ENCODE data around the gene SEMA6C. TPM values are rescaled to one million over a fixed set of nuclear protein-coding genes. Genes with fewer than 3 reads are reported as not detected.

Gene SEMA6C
- total and polyA plus RNA-seq, 2 of the 13 experiments (the other 11 are each of a cell fraction or from before 2014, with no cell fraction given): 1.4 to 2.9 TPM

- no peak for TF ChIP-seq RNF2 (conservative IDR thresholded peaks at IDR 0.05; ENCODE audit: low read depth)
- TF ChIP-seq GFI1 (CRISPR knock-in tag; IDR thresholded peaks at IDR 0.05; ENCODE audit: borderline replicate concordance): no peak
- no peak for TF ChIP-seq NR2F2 (IDR thresholded peaks at IDR 0.05; ENCODE audit: borderline replicate concordance, low read depth)
- TF ChIP-seq ZNF574 (CRISPR knock-in tag; IDR thresholded peaks at IDR 0.05): no peak
- TF ChIP-seq FOXK1 (CRISPR knock-in tag; IDR thresholded peaks at IDR 0.05; ENCODE audit: borderline replicate concordance, low read depth): no peak
- TF ChIP-seq JUND (CRISPR knock-in tag; IDR thresholded peaks at IDR 0.05): no peak
- no peak for TF ChIP-seq GMEB1 (CRISPR knock-in tag; IDR thresholded peaks at IDR 0.05; ENCODE audit: borderline replicate concordance)
- TF ChIP-seq MBNL3 (CRISPR knock-in tag; conservative IDR thresholded peaks at IDR 0.05): no peak
- TF ChIP-seq SPEN (CRISPR knock-in tag; IDR thresholded peaks at IDR 0.05; ENCODE audit: low read depth): no peak
- no peak for TF ChIP-seq HOXA9 (CRISPR knock-in tag; IDR thresholded peaks at IDR 0.05; ENCODE audit: borderline replicate concordance)
- no peak for TF ChIP-seq ZBTB38 (CRISPR knock-in tag; IDR thresholded peaks at IDR 0.05)
- TF ChIP-seq ZNF414 (CRISPR knock-in tag; IDR thresholded peaks at IDR 0.05): no peak
- no peak for TF ChIP-seq SSRP1 (CRISPR knock-in tag; IDR thresholded peaks at IDR 0.05)
- TF ChIP-seq SKI (IDR thresholded peaks at IDR 0.05; ENCODE audit: partially characterized antibody): peak; percentile 9
- no peak for TF ChIP-seq ZNF276 (CRISPR knock-in tag; IDR thresholded peaks at IDR 0.05; ENCODE audit: low read depth)
- no peak for TF ChIP-seq NFE2L2 (IDR thresholded peaks at IDR 0.05; ENCODE audit: low read length)
- no peak for TF ChIP-seq RBFOX2 (IDR thresholded peaks at IDR 0.05; ENCODE audit: low read depth, low read length)
- no peak for TF ChIP-seq ARID2 (CRISPR knock-in tag; IDR thresholded peaks at IDR 0.05; ENCODE audit: borderline replicate concordance)
- no peak for TF ChIP-seq DDIT3 (CRISPR knock-in tag; IDR thresholded peaks at IDR 0.05)
- no peak for TF ChIP-seq ZNF160 (CRISPR knock-in tag; IDR thresholded peaks at IDR 0.05)
- TF ChIP-seq ATF4 (CRISPR knock-in tag; IDR thresholded peaks at IDR 0.05): no peak
- no peak for TF ChIP-seq ZNF816 (CRISPR knock-in tag; IDR thresholded peaks at IDR 0.05; ENCODE audit: borderline replicate concordance)
- TF ChIP-seq SIX4 (CRISPR knock-in tag; IDR thresholded peaks at IDR 0.05): no peak
Measured at GRCh38 chr1:151165281-151165737, 18.9 kb upstream of the SEMA6C start (continued).
